ENCODE results near the gene CACNA2D3. TPM values are rescaled to one million over a fixed set of nuclear protein-coding genes. Genes with fewer than 3 reads are reported as not detected.

CACNA2D3 gene
- total RNA-seq, 1 donor from 2014 or later: 10.0 TPM

GRCh38 chr3:54764911-54765310 is 642.6 kb downstream of the CACNA2D3 start:
- Mint-ChIP-seq H3K36me3 (ENCODE audit: unreplicated experiment) (no peaks in the 10 kb centered on the region), H3K9me3 (ENCODE audit: unreplicated experiment) (no peaks in the 10 kb centered on the region), H3K4me1 (ENCODE audit: low read depth, unreplicated experiment) (peaks cover 2% of the 10 kb centered on the region), H3K27me3 (ENCODE audit: unreplicated experiment) (no peaks in the 10 kb centered on the region), H3K4me3 (ENCODE audit: unreplicated experiment) (no peak overlapping the region), H3K27ac (ENCODE audit: unreplicated experiment) (no peak overlapping the region)
- DNase-seq: no peak
- no peak for TF ChIP-seq CTCF (IDR thresholded peaks at IDR 0.05; ENCODE audit: partially characterized antibody, unreplicated experiment)

DNA sequence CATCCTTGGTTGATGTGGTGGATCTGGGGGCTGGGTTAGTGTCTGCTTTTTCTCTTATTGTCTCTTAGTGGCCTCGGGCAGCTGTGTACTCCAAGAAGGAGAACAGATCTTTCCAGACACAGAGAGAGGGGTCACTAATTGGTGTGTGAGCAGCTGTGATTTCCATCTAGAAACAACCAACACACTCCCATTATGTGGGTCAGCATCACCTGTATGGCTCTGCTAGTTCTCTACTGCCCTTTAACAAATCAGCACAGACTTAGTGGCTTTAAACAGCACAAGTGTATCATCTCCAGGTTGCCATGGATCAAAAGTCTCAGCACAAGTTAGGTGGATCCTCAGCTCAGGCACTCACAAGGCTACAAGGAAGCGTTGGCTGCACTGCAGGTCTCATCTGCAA is 648.7 kb downstream of the CACNA2D3 start:
- H3K36me3 Mint-ChIP-seq (ENCODE audit: unreplicated experiment): no peaks in the 10 kb centered on the region
- peaks cover 5% of the 10 kb centered on the region for H3K27me3 Mint-ChIP-seq (ENCODE audit: unreplicated experiment)
- no peak for DNase-seq
- peaks cover 7% of the 10 kb centered on the region for H3K9me3 Mint-ChIP-seq (ENCODE audit: unreplicated experiment)
- no peak for TF ChIP-seq CTCF (IDR thresholded peaks at IDR 0.05; ENCODE audit: partially characterized antibody, unreplicated experiment)
- peaks cover 30% of the 10 kb centered on the region for H3K4me1 Mint-ChIP-seq (ENCODE audit: low read depth, unreplicated experiment)
- H3K4me3 Mint-ChIP-seq (ENCODE audit: unreplicated experiment): no peak overlapping the region
- peak overlapping the region; percentile 19 for H3K27ac Mint-ChIP-seq (ENCODE audit: unreplicated experiment)

- H3K27me3 Mint-ChIP-seq (ENCODE audit: unreplicated experiment): peaks cover 5% of the 10 kb centered on the region
- peaks cover 11% of the 10 kb centered on the region for H3K9me3 Mint-ChIP-seq (ENCODE audit: unreplicated experiment)
- no peak overlapping the region for H3K4me3 Mint-ChIP-seq (ENCODE audit: unreplicated experiment)
- no peak for DNase-seq
- H3K4me1 Mint-ChIP-seq (ENCODE audit: low read depth, unreplicated experiment): peaks cover 30% of the 10 kb centered on the region
- TF ChIP-seq CTCF (IDR thresholded peaks at IDR 0.05; ENCODE audit: partially characterized antibody, unreplicated experiment): no peak
- H3K27ac Mint-ChIP-seq (ENCODE audit: unreplicated experiment): no peak overlapping the region
- H3K36me3 Mint-ChIP-seq (ENCODE audit: unreplicated experiment): no peaks in the 10 kb centered on the region
These were observed 649.7 kb downstream of the CACNA2D3 start for GRCh38 chr3:54772051-54772450.

DNA sequence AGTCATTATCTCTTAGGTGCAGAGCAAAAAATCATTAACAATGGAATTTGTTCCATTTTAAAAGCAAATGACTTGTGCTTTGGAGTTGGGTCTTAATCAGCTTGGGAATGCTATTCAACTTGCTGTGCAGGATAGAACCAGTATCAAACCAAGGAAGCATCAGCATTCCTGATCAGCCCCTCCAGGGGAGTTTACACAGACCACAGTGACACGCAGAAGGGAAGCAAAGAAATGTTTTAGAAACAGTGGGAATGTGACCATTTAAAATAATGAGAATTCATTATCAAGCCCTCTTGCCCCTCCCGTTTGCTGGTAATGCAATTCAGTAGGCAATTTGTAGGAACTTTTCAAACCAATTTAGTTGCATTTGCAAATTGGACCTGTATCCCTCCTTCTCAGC is 650.4 kb downstream of the CACNA2D3 start:
- peaks cover 30% of the 10 kb centered on the region for H3K4me1 Mint-ChIP-seq (ENCODE audit: low read depth, unreplicated experiment)
- peaks cover 11% of the 10 kb centered on the region for H3K9me3 Mint-ChIP-seq (ENCODE audit: unreplicated experiment)
- H3K36me3 Mint-ChIP-seq (ENCODE audit: unreplicated experiment): no peaks in the 10 kb centered on the region
- H3K27me3 Mint-ChIP-seq (ENCODE audit: unreplicated experiment): peaks cover 5% of the 10 kb centered on the region
- peak overlapping the region; percentile 68 for H3K4me3 Mint-ChIP-seq (ENCODE audit: unreplicated experiment)
- TF ChIP-seq CTCF (IDR thresholded peaks at IDR 0.05; ENCODE audit: partially characterized antibody, unreplicated experiment): no peak
- no peak for DNase-seq
- peak overlapping the region; percentile 19 for H3K27ac Mint-ChIP-seq (ENCODE audit: unreplicated experiment)

- H3K4me3 Mint-ChIP-seq (ENCODE audit: unreplicated experiment): peak overlapping the region; percentile 68
- TF ChIP-seq CTCF (IDR thresholded peaks at IDR 0.05; ENCODE audit: partially characterized antibody, unreplicated experiment): no peak
- no peaks in the 10 kb centered on the region for H3K36me3 Mint-ChIP-seq (ENCODE audit: unreplicated experiment)
- peaks cover 5% of the 10 kb centered on the region for H3K27me3 Mint-ChIP-seq (ENCODE audit: unreplicated experiment)
- no peak for DNase-seq
- H3K9me3 Mint-ChIP-seq (ENCODE audit: unreplicated experiment): peaks cover 11% of the 10 kb centered on the region
- peaks cover 30% of the 10 kb centered on the region for H3K4me1 Mint-ChIP-seq (ENCODE audit: low read depth, unreplicated experiment)
- peak overlapping the region; percentile 76 for H3K27ac Mint-ChIP-seq (ENCODE audit: unreplicated experiment)
These were observed 650.9 kb downstream of the CACNA2D3 start for GRCh38 chr3:54773271-54773670.
